Vagina (tissue), 2 donors: ENCODE results near the gene PROZ.

Source experiments
- POLR2A ChIP-seq, 2 donors: fragments of 450-650 bp; IDR thresholded peaks; one replicate each; pipeline ENCODE4 v1.6.1; 2017; ENCODE audit warnings: antibody characterized with exemption in 2 of 2, mild to moderate bottlenecking in 2 of 2, moderate library complexity in 2 of 2
- TF ChIP-seq, protein P1 (sequence below), 3 experiments: fragments of 450-650 bp in 2 of 3; fragments of 200-600 bp in 1 of 3; sonication (generic) in 1 of 3; IDR thresholded peaks; one replicate each; pipeline ENCODE4 v1.5.1; 2017 to 2019; ENCODE audit warnings: antibody characterized with exemption in 3 of 3, mild to moderate bottlenecking in 2 of 3, moderate library complexity in 2 of 3

DNA sequence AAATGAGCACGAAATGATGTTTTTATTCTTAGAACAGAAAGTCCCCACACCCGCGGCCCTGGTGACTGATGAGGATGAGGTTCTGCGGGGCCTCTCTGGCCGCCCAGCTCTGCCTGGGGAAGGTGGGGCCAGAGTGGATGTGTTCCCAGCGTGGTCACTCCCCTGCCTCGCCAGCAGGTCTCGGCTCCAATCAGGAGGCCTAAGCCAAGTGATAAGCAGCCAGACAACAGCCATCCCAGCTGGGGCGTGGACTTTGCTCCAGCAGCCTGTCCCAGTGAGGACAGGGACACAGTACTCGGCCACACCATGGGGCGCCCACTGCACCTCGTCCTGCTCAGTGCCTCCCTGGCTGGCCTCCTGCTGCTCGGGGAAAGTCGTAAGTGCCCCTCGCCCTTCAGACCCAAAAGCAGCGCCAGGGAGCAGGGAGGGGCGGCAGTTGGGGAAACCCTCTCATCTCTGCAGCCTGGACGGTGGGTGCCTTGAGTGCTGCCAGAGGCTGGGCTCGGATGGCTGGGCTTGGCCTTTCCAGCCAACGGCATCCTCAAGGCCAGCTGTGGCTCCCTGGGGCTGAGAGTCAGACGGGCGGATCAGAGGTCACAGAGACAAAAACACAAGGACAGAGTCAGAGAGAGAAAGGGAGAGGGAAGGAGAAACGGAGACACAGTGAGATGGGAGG lies 35.8 kb upstream of the PROZ start, which contains the start of gene F10:
- TF ChIP-seq, protein P1, sequence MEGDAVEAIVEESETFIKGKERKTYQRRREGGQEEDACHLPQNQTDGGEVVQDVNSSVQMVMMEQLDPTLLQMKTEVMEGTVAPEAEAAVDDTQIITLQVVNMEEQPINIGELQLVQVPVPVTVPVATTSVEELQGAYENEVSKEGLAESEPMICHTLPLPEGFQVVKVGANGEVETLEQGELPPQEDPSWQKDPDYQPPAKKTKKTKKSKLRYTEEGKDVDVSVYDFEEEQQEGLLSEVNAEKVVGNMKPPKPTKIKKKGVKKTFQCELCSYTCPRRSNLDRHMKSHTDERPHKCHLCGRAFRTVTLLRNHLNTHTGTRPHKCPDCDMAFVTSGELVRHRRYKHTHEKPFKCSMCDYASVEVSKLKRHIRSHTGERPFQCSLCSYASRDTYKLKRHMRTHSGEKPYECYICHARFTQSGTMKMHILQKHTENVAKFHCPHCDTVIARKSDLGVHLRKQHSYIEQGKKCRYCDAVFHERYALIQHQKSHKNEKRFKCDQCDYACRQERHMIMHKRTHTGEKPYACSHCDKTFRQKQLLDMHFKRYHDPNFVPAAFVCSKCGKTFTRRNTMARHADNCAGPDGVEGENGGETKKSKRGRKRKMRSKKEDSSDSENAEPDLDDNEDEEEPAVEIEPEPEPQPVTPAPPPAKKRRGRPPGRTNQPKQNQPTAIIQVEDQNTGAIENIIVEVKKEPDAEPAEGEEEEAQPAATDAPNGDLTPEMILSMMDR (IDR thresholded peaks at IDR 0.05) = no peak
- peak in 1 of 2 donors; percentile 17 for TF ChIP-seq POLR2A (IDR thresholded peaks at IDR 0.05)
